Measurements from ENCODE around the gene TET2. TPM values are rescaled to one million over a fixed set of nuclear protein-coding genes. Genes with fewer than 3 reads are reported as not detected.
A peak's percentile ranks its signal among the peaks of the same experiment; 100 is the strongest.

Gene TET2
- total RNA-seq (31.5 TPM), polyA plus RNA-seq (ENCODE audit: insufficient read depth, low read depth, low replicate concordance) (1.8 TPM)
- long read RNA-seq, donor 1 = 0 reads
- long read RNA-seq, donor 2, partial matches to known transcripts = 27 of 108 reads
- long read RNA-seq, donor 2, other reads (novel, unspliced or antisense) = 81 of 108 reads
- long read RNA-seq, donor 3 = 0 reads
- long read RNA-seq, donor 4, partial matches to known transcripts = 11 of 89 reads
- long read RNA-seq, donor 4, other reads (novel, unspliced or antisense) = 77 of 89 reads
- long read RNA-seq, donor 5 = 0 reads
- long read RNA-seq, donor 6 = 0 reads
- long read RNA-seq, donor 7, partial matches to known transcripts = 3 of 6 reads
- long read RNA-seq, donor 7, other reads (novel, unspliced or antisense) = 3 of 6 reads
- long read RNA-seq, donor 8 = 0 reads
- long read RNA-seq, donor 9 = 0 reads
- long read RNA-seq, donor 10, partial matches to known transcripts = 16 of 16 reads
- long read RNA-seq, donor 10, other reads (novel, unspliced or antisense) = 0 of 16 reads

DNA sequence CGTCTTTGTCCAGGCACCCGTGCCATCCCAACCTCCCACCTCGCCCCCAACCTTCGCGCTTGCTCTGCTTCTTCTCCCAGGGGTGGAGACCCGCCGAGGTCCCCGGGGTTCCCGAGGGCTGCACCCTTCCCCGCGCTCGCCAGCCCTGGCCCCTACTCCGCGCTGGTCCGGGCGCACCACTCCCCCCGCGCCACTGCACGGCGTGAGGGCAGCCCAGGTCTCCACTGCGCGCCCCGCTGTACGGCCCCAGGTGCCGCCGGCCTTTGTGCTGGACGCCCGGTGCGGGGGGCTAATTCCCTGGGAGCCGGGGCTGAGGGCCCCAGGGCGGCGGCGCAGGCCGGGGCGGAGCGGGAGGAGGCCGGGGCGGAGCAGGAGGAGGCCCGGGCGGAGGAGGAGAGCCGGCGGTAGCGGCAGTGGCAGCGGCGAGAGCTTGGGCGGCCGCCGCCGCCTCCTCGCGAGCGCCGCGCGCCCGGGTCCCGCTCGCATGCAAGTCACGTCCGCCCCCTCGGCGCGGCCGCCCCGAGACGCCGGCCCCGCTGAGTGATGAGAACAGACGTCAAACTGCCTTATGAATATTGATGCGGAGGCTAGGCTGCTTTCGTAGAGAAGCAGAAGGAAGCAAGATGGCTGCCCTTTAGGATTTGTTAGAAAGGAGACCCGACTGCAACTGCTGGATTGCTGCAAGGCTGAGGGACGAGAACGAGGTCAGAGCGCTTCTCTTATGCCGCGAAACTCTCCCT lies at the start of gene TET2:
Gene TET2 (plus strand): TSS at position 601 of the 740 bp plus-strand sequence. CDS start 87,067 bp downstream, outside the sequence.
- TF ChIP-seq, protein P1, sequence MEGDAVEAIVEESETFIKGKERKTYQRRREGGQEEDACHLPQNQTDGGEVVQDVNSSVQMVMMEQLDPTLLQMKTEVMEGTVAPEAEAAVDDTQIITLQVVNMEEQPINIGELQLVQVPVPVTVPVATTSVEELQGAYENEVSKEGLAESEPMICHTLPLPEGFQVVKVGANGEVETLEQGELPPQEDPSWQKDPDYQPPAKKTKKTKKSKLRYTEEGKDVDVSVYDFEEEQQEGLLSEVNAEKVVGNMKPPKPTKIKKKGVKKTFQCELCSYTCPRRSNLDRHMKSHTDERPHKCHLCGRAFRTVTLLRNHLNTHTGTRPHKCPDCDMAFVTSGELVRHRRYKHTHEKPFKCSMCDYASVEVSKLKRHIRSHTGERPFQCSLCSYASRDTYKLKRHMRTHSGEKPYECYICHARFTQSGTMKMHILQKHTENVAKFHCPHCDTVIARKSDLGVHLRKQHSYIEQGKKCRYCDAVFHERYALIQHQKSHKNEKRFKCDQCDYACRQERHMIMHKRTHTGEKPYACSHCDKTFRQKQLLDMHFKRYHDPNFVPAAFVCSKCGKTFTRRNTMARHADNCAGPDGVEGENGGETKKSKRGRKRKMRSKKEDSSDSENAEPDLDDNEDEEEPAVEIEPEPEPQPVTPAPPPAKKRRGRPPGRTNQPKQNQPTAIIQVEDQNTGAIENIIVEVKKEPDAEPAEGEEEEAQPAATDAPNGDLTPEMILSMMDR (IDR thresholded peaks at IDR 0.05; ENCODE audit: borderline replicate concordance, extremely low read depth, insufficient read depth) = no peak
- intact Hi-C loops (cut with DNase I) = no loop called here
- FAIRE-seq (no peak), DNase-seq (peak; percentile 87 to 94 (median 90))
- Histone ChIP-seq H3K9me3 (ENCODE audit: control insufficient read depth in 2 of 3, insufficient read depth in 1 of 3, low read length in 3 of 3) (no peaks in the 10 kb centered on the region), H3K36me3 (ENCODE audit: control insufficient read depth in 2 of 3, insufficient read depth in 3 of 3, low read length in 3 of 3) (no peaks in the 10 kb centered on the region), H3K4me1 (ENCODE audit: control insufficient read depth in 2 of 3, insufficient read depth in 2 of 3, low read depth in 1 of 3, low read length in 3 of 3) (peaks cover 0 to 8% (median 0%) of the 10 kb centered on the region in 3 donors), H3K9ac (ENCODE audit: low read length in 3 of 3) (peak within 1 kb of the TSS; percentile 82 to 100 (median 99)), H3K27me3 (ENCODE audit: control insufficient read depth, insufficient read depth, low read length) (no peaks in the 10 kb centered on the region), H3K4me3 (ENCODE audit: low read length in 3 of 3) (peak within 1 kb of the TSS; percentile 85 to 100 (median 99)), H3K27ac (ENCODE audit: low read depth in 2 of 2, low read length in 2 of 2) (peak within 1 kb of the TSS; percentile 92 to 93)

DNA sequence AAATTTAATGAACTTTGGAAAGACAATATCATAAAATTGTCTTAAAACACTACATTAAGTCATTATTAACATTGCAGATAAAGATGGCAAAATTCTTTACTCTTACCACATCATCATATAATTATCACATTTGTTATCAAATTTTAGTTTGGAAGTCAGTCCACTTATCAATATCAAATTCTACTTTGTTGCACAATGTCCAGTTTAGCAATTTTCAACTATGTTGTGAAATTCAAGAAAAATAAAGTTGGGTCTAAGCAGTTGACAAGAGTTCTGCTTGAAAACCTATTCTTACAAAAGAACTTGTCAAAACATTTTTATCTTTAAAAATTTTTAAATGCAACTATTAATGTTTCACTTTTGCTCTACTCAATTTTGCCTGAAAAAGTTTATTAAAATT lies 44.7 kb upstream of the TET2 start:
- no peak overlapping the region for H3K9ac ChIP-seq (ENCODE audit: low read length in 3 of 3)
- no peak overlapping the region for H3K4me3 ChIP-seq (ENCODE audit: low read length in 3 of 3)
- intact Hi-C loops (cut with DNase I) = no loop called here
- H3K27ac ChIP-seq (ENCODE audit: low read depth in 2 of 2, low read length in 2 of 2) = no peak overlapping the region
- no peak for DNase-seq
- TF ChIP-seq, protein P1 (IDR thresholded peaks at IDR 0.05; ENCODE audit: borderline replicate concordance, extremely low read depth, insufficient read depth) = no peak
- H3K36me3 ChIP-seq (ENCODE audit: control insufficient read depth in 2 of 3, insufficient read depth in 3 of 3, low read length in 3 of 3) = no peaks in the 10 kb centered on the region
- H3K27me3 ChIP-seq (ENCODE audit: control insufficient read depth, insufficient read depth, low read length) = no peaks in the 10 kb centered on the region
- no peaks in the 10 kb centered on the region for H3K4me1 ChIP-seq (ENCODE audit: control insufficient read depth in 2 of 3, insufficient read depth in 2 of 3, low read depth in 1 of 3, low read length in 3 of 3)
- no peak for FAIRE-seq
- no peaks in the 10 kb centered on the region for H3K9me3 ChIP-seq (ENCODE audit: control insufficient read depth in 2 of 3, insufficient read depth in 1 of 3, low read length in 3 of 3)

DNA sequence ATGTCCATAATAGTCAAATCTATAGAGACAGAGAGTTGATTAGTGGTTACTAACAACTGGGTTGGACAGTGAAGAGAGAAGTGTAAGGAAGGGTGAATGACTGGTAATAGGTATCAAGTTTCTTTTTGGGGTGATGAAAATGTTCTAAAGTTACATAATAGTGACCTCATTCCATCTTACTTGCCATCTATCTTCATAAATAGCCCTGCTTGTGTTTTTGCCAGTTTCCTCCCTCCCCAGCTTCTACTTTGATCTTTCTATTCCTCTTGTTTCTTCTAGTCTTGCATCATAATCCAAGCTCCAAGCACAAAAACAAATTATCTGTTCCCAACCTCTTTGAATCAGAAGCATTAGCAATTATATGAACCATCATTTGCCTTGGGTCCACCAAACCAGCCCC lies 40.2 kb upstream of the TET2 start:
- Histone ChIP-seq H3K36me3 (ENCODE audit: control insufficient read depth in 2 of 3, insufficient read depth in 3 of 3, low read length in 3 of 3) (no peaks in the 10 kb centered on the region), H3K9ac (ENCODE audit: low read length in 3 of 3) (no peak overlapping the region), H3K4me3 (ENCODE audit: low read length in 3 of 3) (no peak overlapping the region), H3K9me3 (ENCODE audit: control insufficient read depth in 2 of 3, insufficient read depth in 1 of 3, low read length in 3 of 3) (no peaks in the 10 kb centered on the region), H3K4me1 (ENCODE audit: control insufficient read depth in 2 of 3, insufficient read depth in 2 of 3, low read depth in 1 of 3, low read length in 3 of 3) (no peaks in the 10 kb centered on the region), H3K27ac (ENCODE audit: low read depth in 2 of 2, low read length in 2 of 2) (no peak overlapping the region), H3K27me3 (ENCODE audit: control insufficient read depth, insufficient read depth, low read length) (no peaks in the 10 kb centered on the region)
- FAIRE-seq (no peak), DNase-seq (no peak)
- intact Hi-C loops (cut with DNase I) = no loop called here
- TF ChIP-seq, protein P1 (IDR thresholded peaks at IDR 0.05; ENCODE audit: borderline replicate concordance, extremely low read depth, insufficient read depth) = no peak
